Measurements from ENCODE around the gene CDON.

Gene CDON

GRCh38 chr11:126006068-126006467, 56.6 kb downstream of the CDON start:
- no peak overlapping the region for H3K14ac ChIP-seq (ENCODE audit: low read length)
- no peak overlapping the region for H3K27ac ChIP-seq (replicated peaks; ENCODE audit: low read length)
- no peak overlapping the region for H2AK5ac ChIP-seq (ENCODE audit: low read depth, low read length)
- no peaks in the 10 kb centered on the region for H3K9me3 ChIP-seq (replicated peaks in 1 of 2; ENCODE audit: control insufficient read depth in 2 of 2, insufficient read depth in 1 of 2, low read depth in 1 of 2, low read length in 2 of 2)
- H3K27me3 ChIP-seq (ENCODE audit: control insufficient read depth in 3 of 3, insufficient read depth in 3 of 3, low read depth in 1 of 3, low read length in 3 of 3), result no peaks in the 10 kb centered on the region
- no peak overlapping the region for H3K4me3 ChIP-seq (ENCODE audit: low read length in 2 of 2)
- whole genome bisulfite sequencing, 2 donors (ENCODE audit: extremely low coverage in 2 of 2, insufficient read length in 2 of 2, insufficient replicate concordance in 1 of 2), result no CpG with 5 or more reads among the region's 4 CpGs
- H2AFZ ChIP-seq (ENCODE audit: low read length), result no peak overlapping the region
- H2BK15ac ChIP-seq (ENCODE audit: low read length), result no peak overlapping the region
- H2BK12ac ChIP-seq (ENCODE audit: low read length), result no peak overlapping the region
- H4K8ac ChIP-seq (ENCODE audit: low read depth, low read length), result no peak overlapping the region
- no peak overlapping the region for H2BK120ac ChIP-seq (ENCODE audit: low read depth, low read length)
- no peak overlapping the region for H2BK5ac ChIP-seq (ENCODE audit: low read length)
- H3K79me1 ChIP-seq (ENCODE audit: low read depth, low read length), result no peaks in the 10 kb centered on the region
- H3K23ac ChIP-seq (ENCODE audit: low read depth, low read length, poor library complexity), result no peak overlapping the region
- H3K4ac ChIP-seq (ENCODE audit: low read length), result no peak overlapping the region
- no peak overlapping the region for H3K9ac ChIP-seq (ENCODE audit: low read depth, low read length, poor library complexity)
- H3K4me2 ChIP-seq (ENCODE audit: insufficient read depth, low read length, poor library complexity, severe bottlenecking), result no peak overlapping the region
- H3K36me3 ChIP-seq (replicated peaks in 1 of 2; ENCODE audit: control insufficient read depth in 2 of 2, insufficient read depth in 2 of 2, low read length in 2 of 2), result peaks cover 34 to 36% of the 10 kb centered on the region in 2 donors
- H4K91ac ChIP-seq (ENCODE audit: low read depth, low read length, poor library complexity), result no peak overlapping the region
- no peak for DNase-seq (ENCODE audit: low spot score)
- peaks cover 0 to 7% of the 10 kb centered on the region in 2 donors for H3K4me1 ChIP-seq (ENCODE audit: control insufficient read depth in 2 of 2, insufficient read depth in 1 of 2, low read depth in 1 of 2, low read length in 2 of 2)
- H3K18ac ChIP-seq (ENCODE audit: low read length), result no peak overlapping the region

GRCh38 chr11:126002181-126002580, 60.5 kb downstream of the CDON start:
- no peak overlapping the region for H4K91ac ChIP-seq (ENCODE audit: low read depth, low read length, poor library complexity)
- H2BK120ac ChIP-seq (ENCODE audit: low read depth, low read length), result no peak overlapping the region
- H2AK5ac ChIP-seq (ENCODE audit: low read depth, low read length), result no peak overlapping the region
- no peak overlapping the region for H3K4me3 ChIP-seq (ENCODE audit: low read length in 2 of 2)
- no CpG with 5 or more reads among the region's 4 CpGs for WGBS, 2 donors (ENCODE audit: extremely low coverage in 2 of 2, insufficient read length in 2 of 2, insufficient replicate concordance in 1 of 2)
- no peak overlapping the region for H3K23ac ChIP-seq (ENCODE audit: low read depth, low read length, poor library complexity)
- H3K9me3 ChIP-seq (replicated peaks in 1 of 2; ENCODE audit: control insufficient read depth in 2 of 2, insufficient read depth in 1 of 2, low read depth in 1 of 2, low read length in 2 of 2), result peaks cover 0 to under 1% of the 10 kb centered on the region in 2 donors
- no peak overlapping the region for H2BK15ac ChIP-seq (ENCODE audit: low read length)
- H3K27me3 ChIP-seq (ENCODE audit: control insufficient read depth in 3 of 3, insufficient read depth in 3 of 3, low read depth in 1 of 3, low read length in 3 of 3), result no peaks in the 10 kb centered on the region
- H2BK5ac ChIP-seq (ENCODE audit: low read length), result no peak overlapping the region
- no peak overlapping the region for H2AFZ ChIP-seq (ENCODE audit: low read length)
- peaks cover 36 to 45% of the 10 kb centered on the region in 2 donors for H3K36me3 ChIP-seq (replicated peaks in 1 of 2; ENCODE audit: control insufficient read depth in 2 of 2, insufficient read depth in 2 of 2, low read length in 2 of 2)
- no peak overlapping the region for H3K14ac ChIP-seq (ENCODE audit: low read length)
- H3K18ac ChIP-seq (ENCODE audit: low read length), result no peak overlapping the region
- H3K4me1 ChIP-seq (ENCODE audit: control insufficient read depth in 2 of 2, insufficient read depth in 1 of 2, low read depth in 1 of 2, low read length in 2 of 2), result peaks cover 0 to 7% of the 10 kb centered on the region in 2 donors
- H3K9ac ChIP-seq (ENCODE audit: low read depth, low read length, poor library complexity), result no peak overlapping the region
- H2BK12ac ChIP-seq (ENCODE audit: low read length), result no peak overlapping the region
- no peak for DNase-seq (ENCODE audit: low spot score)
- H3K79me1 ChIP-seq (ENCODE audit: low read depth, low read length), result no peaks in the 10 kb centered on the region
- H4K8ac ChIP-seq (ENCODE audit: low read depth, low read length), result no peak overlapping the region
- no peak overlapping the region for H3K27ac ChIP-seq (replicated peaks; ENCODE audit: low read length)
- no peak overlapping the region for H3K4ac ChIP-seq (ENCODE audit: low read length)
- no peak overlapping the region for H3K4me2 ChIP-seq (ENCODE audit: insufficient read depth, low read length, poor library complexity, severe bottlenecking)

DNA sequence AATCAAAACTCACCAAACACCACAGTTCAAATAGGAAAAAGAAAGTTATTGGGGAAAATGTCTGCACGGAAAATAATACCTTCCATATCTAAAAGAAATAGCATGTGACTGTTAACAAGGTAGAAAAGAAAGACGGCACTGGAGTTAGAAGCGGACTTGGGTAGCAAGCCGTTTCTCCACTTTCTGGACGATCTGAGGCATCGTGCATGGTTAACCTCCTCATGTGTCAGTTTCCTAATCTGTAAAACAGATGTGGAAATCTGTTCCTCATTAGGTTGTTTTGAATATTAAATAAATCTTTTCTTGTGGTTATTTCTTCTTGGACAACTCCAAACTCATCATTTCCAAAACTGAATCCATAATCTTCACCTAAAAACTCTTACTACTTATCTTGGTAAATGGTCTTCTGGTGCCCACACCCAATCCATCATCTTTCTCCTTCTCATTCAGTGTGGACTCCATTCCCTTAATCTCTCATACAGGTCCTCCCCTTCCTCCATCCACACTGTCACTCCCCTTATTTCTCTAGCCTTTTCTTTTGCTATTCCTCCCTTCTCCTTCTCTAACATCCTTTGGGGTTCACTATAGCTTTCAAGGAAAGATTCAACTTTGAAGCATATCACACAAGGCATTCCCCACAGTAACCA, 63.3 kb downstream of the CDON start:
- H4K91ac ChIP-seq (ENCODE audit: low read depth, low read length, poor library complexity), result no peak overlapping the region
- peaks cover 0 to 2% of the 10 kb centered on the region in 2 donors for H3K9me3 ChIP-seq (replicated peaks in 1 of 2; ENCODE audit: control insufficient read depth in 2 of 2, insufficient read depth in 1 of 2, low read depth in 1 of 2, low read length in 2 of 2)
- H3K14ac ChIP-seq (ENCODE audit: low read length), result no peak overlapping the region
- H3K4me1 ChIP-seq (ENCODE audit: control insufficient read depth in 2 of 2, insufficient read depth in 1 of 2, low read depth in 1 of 2, low read length in 2 of 2), result peaks cover 3 to 7% of the 10 kb centered on the region in 2 donors
- H2AFZ ChIP-seq (ENCODE audit: low read length), result no peak overlapping the region
- no peak overlapping the region for H2BK15ac ChIP-seq (ENCODE audit: low read length)
- no peak overlapping the region for H3K9ac ChIP-seq (ENCODE audit: low read depth, low read length, poor library complexity)
- H3K79me1 ChIP-seq (ENCODE audit: low read depth, low read length), result no peaks in the 10 kb centered on the region
- H3K4ac ChIP-seq (ENCODE audit: low read length), result no peak overlapping the region
- H3K4me2 ChIP-seq (ENCODE audit: insufficient read depth, low read length, poor library complexity, severe bottlenecking), result no peak overlapping the region
- no peak overlapping the region for H2AK5ac ChIP-seq (ENCODE audit: low read depth, low read length)
- peaks cover 36 to 40% of the 10 kb centered on the region in 2 donors for H3K36me3 ChIP-seq (replicated peaks in 1 of 2; ENCODE audit: control insufficient read depth in 2 of 2, insufficient read depth in 2 of 2, low read length in 2 of 2)
- no peak overlapping the region for H4K8ac ChIP-seq (ENCODE audit: low read depth, low read length)
- no peak overlapping the region for H2BK5ac ChIP-seq (ENCODE audit: low read length)
- no peak overlapping the region for H3K27ac ChIP-seq (replicated peaks; ENCODE audit: low read length)
- H2BK120ac ChIP-seq (ENCODE audit: low read depth, low read length), result no peak overlapping the region
- WGBS, 2 donors (ENCODE audit: extremely low coverage in 2 of 2, insufficient read length in 2 of 2, insufficient replicate concordance in 1 of 2), result no CpG with 5 or more reads among the region's 6 CpGs
- H3K4me3 ChIP-seq (ENCODE audit: low read length in 2 of 2), result no peak overlapping the region
- H2BK12ac ChIP-seq (ENCODE audit: low read length), result no peak overlapping the region
- H3K23ac ChIP-seq (ENCODE audit: low read depth, low read length, poor library complexity), result no peak overlapping the region
- no peak overlapping the region for H3K18ac ChIP-seq (ENCODE audit: low read length)
- H3K27me3 ChIP-seq (ENCODE audit: control insufficient read depth in 3 of 3, insufficient read depth in 3 of 3, low read depth in 1 of 3, low read length in 3 of 3), result no peaks in the 10 kb centered on the region
- DNase-seq (ENCODE audit: low spot score), result no peak

DNA sequence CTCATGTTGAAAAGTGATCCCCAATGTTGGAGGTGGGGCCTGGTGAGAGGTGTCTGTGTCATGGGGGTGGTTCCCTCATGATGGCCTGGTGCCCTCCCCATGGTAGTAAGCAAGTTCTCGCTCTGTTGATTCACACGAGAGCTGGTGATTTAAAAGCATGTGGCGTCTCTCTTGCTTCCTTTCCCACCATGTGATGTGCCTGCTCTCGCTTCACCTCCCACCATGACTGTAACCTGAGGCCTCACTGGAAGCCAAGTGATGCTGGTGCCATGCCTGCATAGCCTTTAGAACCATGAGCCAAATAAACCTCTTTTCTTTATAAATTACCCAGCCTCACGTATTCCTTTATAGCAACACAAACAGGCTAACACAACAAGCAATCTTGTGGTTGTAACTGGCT, 64.4 kb downstream of the CDON start:
- no peak overlapping the region for H3K4me3 ChIP-seq (ENCODE audit: low read length in 2 of 2)
- no peak overlapping the region for H2BK5ac ChIP-seq (ENCODE audit: low read length)
- H2BK12ac ChIP-seq (ENCODE audit: low read length), result no peak overlapping the region
- H2AK5ac ChIP-seq (ENCODE audit: low read depth, low read length), result no peak overlapping the region
- no peak overlapping the region for H3K4me2 ChIP-seq (ENCODE audit: insufficient read depth, low read length, poor library complexity, severe bottlenecking)
- H3K14ac ChIP-seq (ENCODE audit: low read length), result no peak overlapping the region
- H2BK15ac ChIP-seq (ENCODE audit: low read length), result no peak overlapping the region
- no peak overlapping the region for H3K18ac ChIP-seq (ENCODE audit: low read length)
- no peaks in the 10 kb centered on the region for H3K79me1 ChIP-seq (ENCODE audit: low read depth, low read length)
- H4K91ac ChIP-seq (ENCODE audit: low read depth, low read length, poor library complexity), result no peak overlapping the region
- no peak overlapping the region for H3K23ac ChIP-seq (ENCODE audit: low read depth, low read length, poor library complexity)
- H3K9me3 ChIP-seq (replicated peaks in 1 of 2; ENCODE audit: control insufficient read depth in 2 of 2, insufficient read depth in 1 of 2, low read depth in 1 of 2, low read length in 2 of 2), result peaks cover 0 to 2% of the 10 kb centered on the region in 2 donors
- H2AFZ ChIP-seq (ENCODE audit: low read length), result no peak overlapping the region
- H2BK120ac ChIP-seq (ENCODE audit: low read depth, low read length), result no peak overlapping the region
- no peak overlapping the region for H4K8ac ChIP-seq (ENCODE audit: low read depth, low read length)
- WGBS, 2 donors (ENCODE audit: extremely low coverage in 2 of 2, insufficient read length in 2 of 2, insufficient replicate concordance in 1 of 2), result no CpG with 5 or more reads among the region's 5 CpGs
- no peak overlapping the region for H3K9ac ChIP-seq (ENCODE audit: low read depth, low read length, poor library complexity)
- H3K4me1 ChIP-seq (ENCODE audit: control insufficient read depth in 2 of 2, insufficient read depth in 1 of 2, low read depth in 1 of 2, low read length in 2 of 2), result peaks cover 3 to 7% of the 10 kb centered on the region in 2 donors
- no peak for DNase-seq (ENCODE audit: low spot score)
- H3K27me3 ChIP-seq (ENCODE audit: control insufficient read depth in 3 of 3, insufficient read depth in 3 of 3, low read depth in 1 of 3, low read length in 3 of 3), result no peaks in the 10 kb centered on the region
- H3K27ac ChIP-seq (replicated peaks; ENCODE audit: low read length), result no peak overlapping the region
- peaks cover 32% of the 10 kb centered on the region in 2 donors for H3K36me3 ChIP-seq (replicated peaks in 1 of 2; ENCODE audit: control insufficient read depth in 2 of 2, insufficient read depth in 2 of 2, low read length in 2 of 2)
- H3K4ac ChIP-seq (ENCODE audit: low read length), result no peak overlapping the region

All from neuronal stem cell (in vitro differentiated cells).